G401 (cell line): ENCODE data around the gene TP53BP1. TPM values are rescaled to one million over a fixed set of nuclear protein-coding genes. Genes with fewer than 3 reads are reported as not detected.

Source experiments
- DNase-seq: peaks from one replicate; pipeline ENCODE4 v3.0.0-alpha.2; 2015; ENCODE audit warnings: low spot score
- in situ Hi-C: cut with HindIII; loops from 2 replicates; pipeline ENCODE4 v1.10.0; 2016; ENCODE audit warnings: low sequenced_read_pairs, mixed read lengths
- total RNA-seq: library from RNA; depleted of rRNA; stranded (reverse); fragments of >200 nt; shearing (Covaris generic); gene quantifications from 2 replicates; pipeline ENCODE4 v1.2.3, GENCODE V29; 2014

TP53BP1 gene
- total RNA-seq, 1 experiment from 2014 or later: 79.1 TPM

GRCh38 chr15:43499635-43500034 lies 6.7 kb upstream of the TP53BP1 start:
- in situ Hi-C loops: no loop called here

GRCh38 chr15:43498990-43499389 lies 6.0 kb upstream of the TP53BP1 start:
- in situ Hi-C loops: no loop called here
- no peak for DNase-seq

More at GRCh38 chr15:43499635-43500034, 6.7 kb upstream of the TP53BP1 start:
- no peak for DNase-seq

- DNase-seq: no peak
- in situ Hi-C loops: no loop called here
Measured at GRCh38 chr15:43493703-43494472, 932 bp upstream of the TP53BP1 start.

GRCh38 chr15:43492266-43492665 lies 690 bp downstream of the TP53BP1 start:
- DNase-seq: peak; percentile 63
- in situ Hi-C loops: no loop called here

- DNase-seq: peak; percentile 23
- in situ Hi-C loops: no loop called here
Measured at GRCh38 chr15:43489191-43489590, 3.8 kb downstream of the TP53BP1 start.

- no peak for DNase-seq
- in situ Hi-C loops: no loop called here
Measured at GRCh38 chr15:43488790-43489189, 4.2 kb downstream of the TP53BP1 start.

GRCh38 chr15:43487271-43487895 lies 5.6 kb downstream of the TP53BP1 start:
- DNase-seq: no peak
- in situ Hi-C loops: no loop called here

- in situ Hi-C loops: no loop called here
- DNase-seq: no peak
Measured at GRCh38 chr15:43484455-43484854, 8.5 kb downstream of the TP53BP1 start.

GRCh38 chr15:43483297-43484128 lies 9.4 kb downstream of the TP53BP1 start:
- peak; percentile 45 for DNase-seq

GRCh38 chr15:43473885-43474284 lies 19.1 kb downstream of the TP53BP1 start:
- in situ Hi-C loops: no loop called here
- no peak for DNase-seq

More at GRCh38 chr15:43483297-43484128, 9.4 kb downstream of the TP53BP1 start:
- in situ Hi-C loops: no loop called here

GRCh38 chr15:43471975-43472374 lies 21.0 kb downstream of the TP53BP1 start:
- in situ Hi-C loops: no loop called here
- no peak for DNase-seq

- in situ Hi-C loops: no loop called here
- no peak for DNase-seq
Measured at GRCh38 chr15:43469867-43470266, 23.1 kb downstream of the TP53BP1 start.

- DNase-seq: no peak
- in situ Hi-C loops: no loop called here
Measured at GRCh38 chr15:43465100-43465499, 27.9 kb downstream of the TP53BP1 start.

- no peak for DNase-seq
- in situ Hi-C loops: no loop called here
Measured at GRCh38 chr15:43463998-43464397, 29.0 kb downstream of the TP53BP1 start.

GRCh38 chr15:43463507-43463906 lies 29.4 kb downstream of the TP53BP1 start:
- DNase-seq: no peak
- in situ Hi-C loops: no loop called here

- in situ Hi-C loops: no loop called here
- no peak for DNase-seq
Measured at GRCh38 chr15:43449981-43450380, 43.0 kb downstream of the TP53BP1 start.

GRCh38 chr15:43446344-43446743 lies 46.6 kb downstream of the TP53BP1 start:
- in situ Hi-C loops: no loop called here
- no peak for DNase-seq

GRCh38 chr15:43441316-43441715 lies 51.6 kb downstream of the TP53BP1 start:
- in situ Hi-C loops: no loop called here
- DNase-seq: peak; percentile 62

GRCh38 chr15:43440721-43441281 lies 52.2 kb downstream of the TP53BP1 start:
- peak; percentile 90 for DNase-seq
- in situ Hi-C loops: no loop called here

- in situ Hi-C loops: no loop called here
- DNase-seq: no peak
Measured at GRCh38 chr15:43439268-43439667, 53.7 kb downstream of the TP53BP1 start.
